Transverse colon (tissue), 4 donors: ENCODE data around the gene ST6GALNAC5. TPM values are rescaled to one million over a fixed set of nuclear protein-coding genes. Genes with fewer than 3 reads are reported as not detected.

Source experiments
- DNase-seq: peaks from one replicate; pipeline ENCODE4 v3.0.0-alpha.2; 2019
- H3K27ac ChIP-seq, 4 donors: fragments of 200-600 bp; sonication (generic); 2 replicates each; pipeline ENCODE4 v1.5.1; 2016 to 2018; ENCODE audit warnings: inconsistent platforms in 4 of 4
- H3K27me3 ChIP-seq: fragments of 200-600 bp; sonication (generic); 2 replicates; pipeline ENCODE4 v1.5.1; 2017; ENCODE audit warnings: inconsistent platforms
- H3K36me3 ChIP-seq, 4 donors: fragments of 200-600 bp; sonication (generic); 2 replicates each; pipeline ENCODE4 v1.5.1; 2017 to 2019; ENCODE audit warnings: inconsistent platforms in 4 of 4
- H3K4me1 ChIP-seq, 4 donors: fragments of 200-600 bp; sonication (generic); 2 replicates each; pipeline ENCODE4 v1.5.1; 2017 to 2020; ENCODE audit warnings: inconsistent platforms in 4 of 4
- H3K4me3 ChIP-seq, 4 donors: fragments of 200-600 bp; sonication (generic); 1 replicate in 1 of 4; 2 replicates in 3 of 4; pipeline versions ENCODE4 v1.5.1 to v1.6.1; 2017 to 2019; ENCODE audit warnings: inconsistent platforms in 4 of 4
- H3K9me3 ChIP-seq, 2 donors: fragments of 200-600 bp; sonication (generic); 2 replicates each; pipeline ENCODE4 v1.5.1; 2017 to 2019; ENCODE audit warnings: inconsistent platforms in 2 of 2
- EP300 ChIP-seq: sonication (generic); formaldehyde crosslinking; IDR thresholded peaks from one replicate; pipeline ENCODE4 v1.6.1; 2017; ENCODE audit warnings: antibody characterized with exemption, low read depth
- POLR2A ChIP-seq: fragments of 450-650 bp; IDR thresholded peaks from one replicate; pipeline ENCODE4 v1.6.1; 2016; ENCODE audit warnings: antibody characterized with exemption, mild to moderate bottlenecking, moderate library complexity
- POLR2AphosphoS5 ChIP-seq, 3 donors: sonication (generic); formaldehyde crosslinking; IDR thresholded peaks; one replicate each; pipeline ENCODE4 v1.6.1; 2016; ENCODE audit warnings: antibody characterized with exemption in 3 of 3
- WGBS, 2 donors: methylation state at CpG; one replicate each; pipeline ENCODE4 v1.1.5; 2018; ENCODE audit warnings: low coverage in 1 of 2; 5-methylcytosine and 5-hydroxymethylcytosine counted together
- in situ Hi-C, 4 donors: fragments of 200-750 bp; cut with MboI; loops; one replicate each; pipeline versions ENCODE4 v1.15.0 to v1.15.1; 2017; ENCODE audit warnings: low sequenced_read_pairs in 3 of 4, low pct_ligation_motif_present in 1 of 4, low pct_unique_long_range_greater_than_20kb in 1 of 4
- intact Hi-C: fragments of 100-400 bp; cut with DNase I; formaldehyde crosslinking; loops from one replicate; pipeline ENCODE4 v1.15.1; 2023; ENCODE audit warnings: low total_unique reads
- total RNA-seq, 4 donors: library from RNA; depleted of rRNA; stranded (reverse); fragments of >200 nt; gene quantifications; one replicate each; pipeline ENCODE4 v1.1.0, GENCODE V29; 2016
- TF ChIP-seq, protein P1 (sequence below), 5 experiments: fragments of 200-600 bp in 3 of 5; fragments of 450-650 bp in 2 of 5; sonication (generic) in 3 of 5; IDR thresholded peaks; 1 replicate in 2 of 5; 2 replicates in 3 of 5; pipeline ENCODE4 v1.5.1; 2016 to 2017; ENCODE audit warnings: antibody characterized with exemption in 5 of 5, inconsistent platforms in 3 of 5, mild to moderate bottlenecking in 2 of 5, moderate library complexity in 1 of 5

Gene ST6GALNAC5
- total RNA-seq, 4 donors from 2014 or later: 0.80 to 12.3 (median 1.9) TPM

- Histone ChIP-seq H3K27me3 (no peaks in the 10 kb centered on the region), H3K9me3 (no peaks in the 10 kb centered on the region), H3K4me1 (no peaks in the 10 kb centered on the region), H3K36me3 (no peaks in the 10 kb centered on the region), H3K27ac (no peak overlapping the region), H3K4me3 (no peak overlapping the region)
- in situ Hi-C loops (no loop called here), intact Hi-C loops (no loop called here)
- 69 to 83% methylated on average over 5 of the region's 5 CpGs for WGBS, 2 donors
- no peak for TF ChIP-seq POLR2AphosphoS5 (IDR thresholded peaks at IDR 0.05)
- TF ChIP-seq, protein P1, sequence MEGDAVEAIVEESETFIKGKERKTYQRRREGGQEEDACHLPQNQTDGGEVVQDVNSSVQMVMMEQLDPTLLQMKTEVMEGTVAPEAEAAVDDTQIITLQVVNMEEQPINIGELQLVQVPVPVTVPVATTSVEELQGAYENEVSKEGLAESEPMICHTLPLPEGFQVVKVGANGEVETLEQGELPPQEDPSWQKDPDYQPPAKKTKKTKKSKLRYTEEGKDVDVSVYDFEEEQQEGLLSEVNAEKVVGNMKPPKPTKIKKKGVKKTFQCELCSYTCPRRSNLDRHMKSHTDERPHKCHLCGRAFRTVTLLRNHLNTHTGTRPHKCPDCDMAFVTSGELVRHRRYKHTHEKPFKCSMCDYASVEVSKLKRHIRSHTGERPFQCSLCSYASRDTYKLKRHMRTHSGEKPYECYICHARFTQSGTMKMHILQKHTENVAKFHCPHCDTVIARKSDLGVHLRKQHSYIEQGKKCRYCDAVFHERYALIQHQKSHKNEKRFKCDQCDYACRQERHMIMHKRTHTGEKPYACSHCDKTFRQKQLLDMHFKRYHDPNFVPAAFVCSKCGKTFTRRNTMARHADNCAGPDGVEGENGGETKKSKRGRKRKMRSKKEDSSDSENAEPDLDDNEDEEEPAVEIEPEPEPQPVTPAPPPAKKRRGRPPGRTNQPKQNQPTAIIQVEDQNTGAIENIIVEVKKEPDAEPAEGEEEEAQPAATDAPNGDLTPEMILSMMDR (IDR thresholded peaks at IDR 0.05): no peak
- no peak for TF ChIP-seq EP300
- no peak for TF ChIP-seq POLR2A
- no peak for DNase-seq
Measured at GRCh38 chr1:76857138-76857537, 10.1 kb upstream of the ST6GALNAC5 start.

- in situ Hi-C loops: no loop called here
- Histone ChIP-seq H3K27ac (no peak overlapping the region), H3K9me3 (no peaks in the 10 kb centered on the region), H3K36me3 (no peaks in the 10 kb centered on the region), H3K27me3 (no peaks in the 10 kb centered on the region), H3K4me3 (no peak overlapping the region), H3K4me1 (no peaks in the 10 kb centered on the region)
- intact Hi-C loops: no loop called here
- no peak for TF ChIP-seq POLR2A
- no peak for TF ChIP-seq POLR2AphosphoS5 (IDR thresholded peaks at IDR 0.05)
- TF ChIP-seq EP300: no peak
- TF ChIP-seq, protein P1 (IDR thresholded peaks at IDR 0.05): no peak
- no peak for DNase-seq
- WGBS, 2 donors: 60% methylated on average over 3 of the region's 3 CpGs; no CpG with 5 or more reads in 1 of the 2 donors
Measured at GRCh38 chr1:76857973-76858372, 9.3 kb upstream of the ST6GALNAC5 start.

- Histone ChIP-seq H3K27me3 (peaks cover 22% of the 10 kb centered on the region), H3K36me3 (no peaks in the 10 kb centered on the region), H3K9me3 (no peaks in the 10 kb centered on the region), H3K4me1 (no peaks in the 10 kb centered on the region), H3K4me3 (no peak overlapping the region), H3K27ac (no peak overlapping the region)
- intact Hi-C loops (no loop called here), in situ Hi-C loops (no loop called here)
- TF ChIP-seq POLR2A: no peak
- TF ChIP-seq EP300: no peak
- TF ChIP-seq, protein P1 (IDR thresholded peaks at IDR 0.05): no peak
- no peak for TF ChIP-seq POLR2AphosphoS5 (IDR thresholded peaks at IDR 0.05)
- WGBS, 2 donors: 77% methylated on average over 2 of the region's 2 CpGs
- no peak for DNase-seq
Measured at GRCh38 chr1:76861149-76861548, 6.1 kb upstream of the ST6GALNAC5 start.

GRCh38 chr1:76862447-76862846 is 4.8 kb upstream of the ST6GALNAC5 start:
- TF ChIP-seq EP300 (no peak), POLR2A (no peak), POLR2AphosphoS5 (IDR thresholded peaks at IDR 0.05) (no peak)
- TF ChIP-seq, protein P1 (IDR thresholded peaks at IDR 0.05): no peak
- Histone ChIP-seq H3K9me3 (no peaks in the 10 kb centered on the region), H3K27me3 (peaks cover 35% of the 10 kb centered on the region), H3K27ac (no peak overlapping the region), H3K36me3 (no peaks in the 10 kb centered on the region), H3K4me1 (peaks cover 0 to 4% (median 1%) of the 10 kb centered on the region in 4 donors), H3K4me3 (no peak overlapping the region)
- intact Hi-C loops: no loop called here
- in situ Hi-C loops: no loop called here
- DNase-seq: no peak
